ENCODE measurements around the gene CIAO3. TPM values are rescaled to one million over a fixed set of nuclear protein-coding genes. Genes with fewer than 3 reads are reported as not detected.
"Not testable (repeated sequence)": the region's sequence is repeated elsewhere in the genome, so short reads cannot be mapped to it uniquely, and the experiment has no call there.

CIAO3 gene
- total RNA-seq, 1 donor from 2014 or later, result 19.3 TPM

- no peak for TF ChIP-seq CTCF (conservative IDR thresholded peaks at IDR 0.05; ENCODE audit: low read depth, low read length)
- no peak for DNase-seq (ENCODE audit: low read depth)
- no peak overlapping the region for H3K4me3 ChIP-seq (ENCODE audit: low read depth, low read length)
These were observed 18.5 kb upstream of the CIAO3 start for GRCh38 chr16:759110-759910.

- no peak overlapping the region for H3K4me3 ChIP-seq (ENCODE audit: low read depth, low read length)
- no peak for DNase-seq (ENCODE audit: low read depth)
- no peak for TF ChIP-seq CTCF (conservative IDR thresholded peaks at IDR 0.05; ENCODE audit: low read depth, low read length)
These were observed 15.6 kb upstream of the CIAO3 start for GRCh38 chr16:756428-756827.

- TF ChIP-seq CTCF (conservative IDR thresholded peaks at IDR 0.05; ENCODE audit: low read depth, low read length), result no peak
- no peak overlapping the region for H3K4me3 ChIP-seq (ENCODE audit: low read depth, low read length)
- DNase-seq (ENCODE audit: low read depth), result no peak
These were observed 13.9 kb upstream of the CIAO3 start for GRCh38 chr16:754656-755055.

- not testable (repeated sequence) for H3K4me3 ChIP-seq (ENCODE audit: low read depth, low read length); DNase-seq (ENCODE audit: low read depth)
These were observed 13.4 kb upstream of the CIAO3 start for GRCh38 chr16:754121-754607.

GRCh38 chr16:752007-752312 is 11.2 kb upstream of the CIAO3 start:
- no peak for DNase-seq (ENCODE audit: low read depth)
- no peak for TF ChIP-seq CTCF (conservative IDR thresholded peaks at IDR 0.05; ENCODE audit: low read depth, low read length)

GRCh38 chr16:751152-752006 is 10.6 kb upstream of the CIAO3 start:
- no peak for TF ChIP-seq CTCF (conservative IDR thresholded peaks at IDR 0.05; ENCODE audit: low read depth, low read length)
- DNase-seq (ENCODE audit: low read depth), result no peak
- no peak overlapping the region for H3K4me3 ChIP-seq (ENCODE audit: low read depth, low read length)

More at GRCh38 chr16:752007-752312, 11.2 kb upstream of the CIAO3 start:
- H3K4me3 ChIP-seq (ENCODE audit: low read depth, low read length), result no peak overlapping the region

- no peak overlapping the region for H3K4me3 ChIP-seq (ENCODE audit: low read depth, low read length)
- no peak for DNase-seq (ENCODE audit: low read depth)
- TF ChIP-seq CTCF (conservative IDR thresholded peaks at IDR 0.05; ENCODE audit: low read depth, low read length), result no peak
These were observed 9.7 kb upstream of the CIAO3 start for GRCh38 chr16:750485-750884.
